Activated CD4-positive, alpha-beta T cell treated with anti-CD3 and anti-CD28 coated beads, Interleukin-2, Interleukin-4, amounts not matched to agents 100 ng/mL and 50 ng/mL, durations not matched to agents 16 hours and 8 hours (primary cell): ENCODE results near the gene FOXJ3.
A peak's percentile ranks its signal among the peaks of the same experiment; 100 is the strongest.

ENCODE experiments used
- DNase-seq: peaks from one replicate; pipeline ENCODE4 v3.0.0-alpha.2; 2020; ENCODE audit warnings: low spot score

The FOXJ3 gene

DNA sequence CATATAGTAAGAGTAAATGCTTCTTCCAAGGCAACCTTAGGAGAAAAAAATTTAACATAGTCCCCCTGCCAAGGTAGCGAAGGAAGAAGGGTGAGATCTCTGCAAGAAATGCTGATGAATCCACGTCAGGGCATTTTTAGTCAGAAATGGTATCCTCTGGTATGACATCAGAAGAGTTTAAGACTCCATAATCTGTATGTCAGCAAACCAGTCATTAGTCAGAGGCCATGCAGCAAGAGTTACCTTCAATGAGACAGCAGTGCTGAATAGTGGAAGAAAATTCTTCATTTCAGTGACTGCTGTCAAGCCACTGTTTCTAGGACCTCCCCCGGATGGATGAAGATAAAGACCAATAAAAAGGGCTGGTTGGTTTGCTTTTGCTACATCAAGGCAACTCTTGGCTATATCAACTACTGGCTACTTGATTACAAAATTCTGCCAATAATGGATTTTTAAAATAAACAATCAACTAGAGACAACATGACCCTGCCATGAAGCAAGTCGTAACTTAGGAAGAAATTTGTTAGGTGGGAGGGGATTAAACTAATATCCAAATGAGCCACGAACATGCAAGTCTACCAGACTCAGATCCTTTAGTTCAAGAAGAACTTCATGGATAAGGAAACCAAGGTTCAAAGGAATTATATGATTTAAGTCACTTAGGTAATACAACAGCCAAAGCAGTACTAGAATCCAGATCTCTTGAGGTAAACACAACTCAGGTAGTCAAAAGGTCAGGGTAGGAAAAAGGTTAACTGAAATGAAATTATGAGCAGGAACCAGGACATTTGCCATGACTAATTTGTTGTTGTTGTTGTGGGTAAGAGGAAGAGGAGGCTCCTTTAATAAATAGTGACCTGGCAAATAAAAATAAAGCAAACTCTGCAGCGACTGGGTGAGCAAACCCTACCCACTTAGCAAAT, 144.8 kb downstream of the FOXJ3 start:
- DNase-seq: no peak

DNA sequence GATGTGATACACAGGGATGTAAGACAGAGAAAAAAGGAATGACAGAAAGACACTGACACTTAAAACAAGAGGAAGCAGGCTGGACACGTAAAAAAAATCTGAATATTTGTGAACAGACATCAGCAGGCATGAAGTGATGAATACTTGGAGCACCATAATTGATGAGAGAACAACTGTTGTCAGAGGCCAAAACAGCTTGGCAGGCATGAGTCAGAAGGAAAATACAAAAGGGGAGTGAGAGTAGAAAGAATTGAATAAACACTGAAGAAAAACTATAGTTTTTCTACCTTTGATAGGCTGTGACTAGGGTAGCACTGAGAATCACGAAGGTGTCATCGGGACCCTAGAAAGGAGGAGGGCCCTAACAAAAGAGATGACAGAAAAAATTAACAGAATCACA, 148.9 kb downstream of the FOXJ3 start:
- DNase-seq: no peak

DNA sequence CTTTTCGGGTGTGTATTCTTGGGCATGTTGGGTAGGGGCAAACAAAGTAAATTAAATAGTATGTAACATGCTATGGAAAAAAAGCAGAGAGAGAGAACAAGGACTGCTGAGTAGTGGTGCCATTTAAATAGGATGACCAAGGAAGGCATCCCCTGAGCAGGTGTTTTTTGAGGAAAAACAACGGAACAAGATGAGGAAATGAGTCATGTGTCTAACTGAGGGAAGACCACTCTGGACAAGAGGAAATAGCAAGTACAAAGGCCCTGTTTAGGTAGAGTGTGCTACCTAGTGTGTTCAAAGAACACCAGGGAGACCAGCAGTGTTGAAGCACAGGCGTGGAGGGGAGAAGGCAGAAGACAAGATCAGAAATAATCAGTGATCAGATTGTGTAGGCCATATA, 150.4 kb downstream of the FOXJ3 start:
- no peak for DNase-seq

DNA sequence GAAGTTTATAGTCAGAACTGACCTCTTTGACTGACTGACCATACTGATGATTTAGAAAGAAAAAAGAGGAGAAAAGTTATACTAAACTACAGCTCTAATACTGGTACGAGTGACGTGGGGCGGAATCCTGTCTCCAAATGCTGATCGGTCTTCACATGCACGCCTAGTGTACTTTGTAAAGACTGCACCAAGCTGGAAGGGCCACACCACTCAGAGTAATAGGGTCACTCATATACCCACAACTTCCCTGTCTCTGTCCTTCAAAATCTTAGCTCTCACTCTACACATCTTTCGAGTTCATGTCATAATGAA, 151.1 kb downstream of the FOXJ3 start:
- DNase-seq: no peak

DNA sequence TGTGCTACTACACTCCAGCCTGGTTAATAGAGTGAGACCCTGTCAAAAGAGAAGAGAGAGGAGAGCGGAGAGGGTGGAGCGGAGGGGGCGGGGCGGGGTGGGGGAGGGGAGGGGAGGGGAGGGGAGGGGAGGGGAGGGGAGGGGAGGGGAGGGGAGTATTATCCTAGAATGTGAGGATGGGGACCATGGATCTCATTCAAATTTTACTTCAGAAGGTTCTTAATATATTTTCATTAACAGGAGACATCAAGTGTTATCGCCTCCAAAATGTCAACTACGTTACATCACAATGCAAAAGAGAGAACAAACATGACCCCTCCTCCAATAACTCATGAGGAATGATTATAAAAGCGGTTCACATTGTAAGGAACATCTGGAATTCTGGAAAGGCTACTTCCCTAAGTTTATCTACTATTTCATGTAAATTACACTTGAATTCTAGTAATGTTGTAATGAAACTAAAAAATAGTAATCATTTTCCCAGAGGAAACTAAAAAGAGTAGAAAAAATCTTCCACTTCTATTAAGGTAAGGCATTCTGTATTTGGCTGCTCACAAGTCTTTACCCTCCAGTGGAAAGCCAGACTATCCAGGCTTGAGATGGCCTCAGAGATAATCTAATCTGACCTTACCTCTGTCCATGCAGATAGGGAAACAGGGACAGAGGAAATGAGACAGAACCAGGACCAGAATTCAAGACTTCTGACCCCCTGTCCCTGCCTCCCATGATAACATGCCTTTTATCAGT, 151.7 kb downstream of the FOXJ3 start:
- DNase-seq: no peak

DNA sequence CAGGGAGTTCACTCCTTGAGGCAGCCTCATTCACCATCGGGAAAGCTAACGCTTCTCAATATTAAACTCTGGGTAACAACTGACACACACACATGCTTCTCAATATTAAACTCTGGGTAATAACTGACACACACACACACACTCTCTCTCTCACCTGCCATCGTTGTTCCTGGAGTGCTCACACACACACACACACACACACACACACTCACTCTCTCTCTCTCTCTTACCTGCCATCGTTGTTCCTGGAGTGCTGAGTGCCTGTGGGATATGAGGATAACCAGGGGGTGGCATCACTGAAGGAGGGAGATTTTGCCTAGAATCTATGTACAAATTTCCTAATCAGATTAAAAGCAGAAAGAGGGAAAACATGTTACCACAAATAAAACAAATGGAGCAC, 153.3 kb downstream of the FOXJ3 start:
- DNase-seq: no peak

DNA sequence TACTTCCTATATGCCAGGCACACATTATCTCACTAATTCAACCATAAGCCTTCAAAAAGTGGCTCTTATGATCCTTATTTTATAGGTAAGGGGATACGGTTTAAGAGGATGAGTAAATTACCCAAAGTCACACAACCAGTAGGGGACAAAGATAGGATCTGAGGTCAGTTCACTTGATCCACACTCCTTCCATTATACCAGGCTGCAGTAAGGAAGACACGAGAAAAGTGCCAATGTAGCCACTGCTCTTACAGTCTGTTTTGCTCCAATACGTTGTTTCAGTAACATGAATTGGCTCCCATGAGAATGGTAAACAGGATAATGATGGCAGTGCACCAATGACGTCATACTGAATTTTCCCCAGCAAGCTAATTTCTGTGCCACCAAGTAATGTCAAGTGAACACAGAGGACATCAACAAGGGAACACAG, 155.1 kb downstream of the FOXJ3 start:
- no peak for DNase-seq

DNA sequence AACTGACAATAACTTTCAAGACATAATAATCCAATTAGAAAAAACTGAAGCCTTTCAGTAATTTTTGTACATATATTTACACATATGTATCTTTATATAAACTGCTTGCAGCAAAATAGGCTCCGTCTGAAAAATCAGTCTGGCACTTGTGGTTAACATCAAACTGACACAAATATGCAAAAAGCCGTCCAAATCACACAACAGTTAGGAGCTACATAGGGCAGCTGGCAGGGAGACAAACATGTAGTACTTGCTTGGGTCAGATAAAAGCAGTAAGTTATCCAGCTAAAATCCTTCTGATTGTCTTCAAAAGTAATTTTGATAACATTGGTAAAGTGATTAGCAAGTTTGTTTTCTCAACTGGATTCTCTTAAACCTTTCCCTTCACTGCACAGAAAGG, 155.8 kb downstream of the FOXJ3 start:
- DNase-seq: no peak

DNA sequence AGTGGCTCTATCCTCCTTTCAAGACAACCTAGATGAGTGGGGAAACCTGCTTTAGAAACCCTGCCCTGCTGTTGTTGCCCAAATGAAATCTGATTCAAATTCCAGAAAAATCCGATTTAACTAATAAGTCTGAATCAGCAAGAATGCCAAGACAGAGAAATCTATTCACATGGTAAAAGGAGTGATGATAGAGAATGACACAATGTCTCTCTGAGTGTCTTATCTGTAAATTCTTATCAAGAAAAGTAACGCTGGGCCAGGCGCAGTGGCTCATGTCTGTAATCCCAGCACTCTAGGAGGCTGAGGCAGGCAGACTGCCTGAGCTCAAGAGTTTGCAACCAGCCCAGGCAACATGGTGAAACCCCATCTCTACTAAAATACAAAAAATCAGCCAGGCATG, 156.8 kb downstream of the FOXJ3 start:
- DNase-seq: no peak

DNA sequence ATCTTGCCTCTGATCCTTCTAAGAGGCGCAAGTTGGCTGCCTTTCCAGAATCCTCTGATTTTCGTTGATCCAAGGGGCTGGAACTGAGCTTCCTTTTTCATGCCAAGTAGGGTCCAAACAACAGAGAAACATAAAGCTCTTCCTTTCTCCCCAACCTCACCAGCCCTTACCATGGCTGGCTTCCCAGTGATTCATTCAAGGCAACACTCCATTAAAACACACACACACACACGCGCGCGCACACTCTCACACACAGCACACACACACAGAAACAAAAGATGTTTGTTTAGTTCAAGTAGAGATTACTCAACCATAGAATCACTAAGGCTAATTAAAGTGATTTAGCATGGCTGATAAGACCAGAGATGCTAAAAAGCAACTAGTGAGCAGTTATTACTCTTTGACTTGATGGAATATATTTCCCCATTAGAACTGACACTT, 157.5 kb downstream of the FOXJ3 start:
- DNase-seq: no peak

DNA sequence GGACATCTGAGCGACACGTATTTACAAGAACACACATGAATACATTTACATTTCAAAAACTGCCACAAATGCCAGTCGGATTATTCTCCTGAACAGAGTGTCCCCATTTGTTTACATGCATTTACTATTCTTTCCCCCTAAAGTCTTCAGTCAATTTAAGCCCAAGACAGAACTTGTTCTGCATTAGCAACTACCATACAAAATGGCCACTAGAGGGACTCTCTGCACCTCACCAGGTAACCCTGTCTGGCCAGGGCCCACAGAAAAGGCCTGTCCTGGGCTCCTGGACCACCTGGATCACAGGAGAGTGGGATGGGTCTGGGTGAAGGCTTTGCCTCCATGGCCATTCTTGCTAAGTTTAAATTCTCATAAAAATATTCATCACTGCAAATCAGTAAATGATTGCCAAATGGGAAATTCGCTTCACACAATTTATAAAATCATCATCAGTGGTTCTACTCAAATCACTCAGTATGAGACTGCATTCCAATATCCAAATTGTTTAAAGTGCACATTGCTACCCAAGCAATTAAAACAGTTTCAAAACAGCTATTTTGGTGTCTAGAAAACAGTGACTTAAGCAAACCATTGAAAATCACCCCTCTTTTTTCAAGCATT, 158.0 kb downstream of the FOXJ3 start:
- DNase-seq: peak; percentile 47

DNA sequence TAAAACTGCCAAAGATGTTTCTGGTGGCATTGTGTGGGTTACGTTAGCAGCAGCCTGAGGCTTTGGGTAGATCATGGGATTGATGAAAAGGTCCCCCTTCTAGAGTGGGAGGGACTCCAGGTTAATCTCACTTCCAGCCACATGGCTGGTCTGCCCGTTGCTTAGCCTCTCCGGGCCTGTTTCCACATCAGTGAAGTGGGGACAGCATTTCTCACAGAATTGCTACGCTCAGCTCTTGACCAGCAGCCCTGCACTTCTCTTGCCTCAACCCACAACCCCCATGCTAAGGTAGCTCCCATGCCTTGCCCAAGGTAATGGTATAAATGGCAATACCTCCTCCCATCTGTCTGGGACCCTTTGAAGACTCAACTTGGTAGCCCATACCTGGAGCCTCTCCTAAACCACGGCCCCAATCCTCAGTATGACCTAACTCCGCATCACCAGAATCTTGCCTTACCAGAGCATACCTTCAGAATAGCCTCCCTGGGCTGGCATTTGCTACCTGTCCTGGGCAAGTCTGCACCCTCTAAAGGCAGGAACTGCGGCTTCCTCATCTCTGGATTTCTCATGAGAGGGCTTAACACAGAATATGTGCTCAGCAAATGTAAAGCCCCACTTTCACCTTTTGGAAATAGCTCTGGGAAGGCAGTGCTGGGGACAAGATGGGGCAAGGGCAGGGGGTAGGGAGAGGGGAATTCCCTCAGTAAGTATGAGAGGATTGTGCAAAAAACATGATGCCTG, 159.6 kb downstream of the FOXJ3 start:
- DNase-seq: no peak

DNA sequence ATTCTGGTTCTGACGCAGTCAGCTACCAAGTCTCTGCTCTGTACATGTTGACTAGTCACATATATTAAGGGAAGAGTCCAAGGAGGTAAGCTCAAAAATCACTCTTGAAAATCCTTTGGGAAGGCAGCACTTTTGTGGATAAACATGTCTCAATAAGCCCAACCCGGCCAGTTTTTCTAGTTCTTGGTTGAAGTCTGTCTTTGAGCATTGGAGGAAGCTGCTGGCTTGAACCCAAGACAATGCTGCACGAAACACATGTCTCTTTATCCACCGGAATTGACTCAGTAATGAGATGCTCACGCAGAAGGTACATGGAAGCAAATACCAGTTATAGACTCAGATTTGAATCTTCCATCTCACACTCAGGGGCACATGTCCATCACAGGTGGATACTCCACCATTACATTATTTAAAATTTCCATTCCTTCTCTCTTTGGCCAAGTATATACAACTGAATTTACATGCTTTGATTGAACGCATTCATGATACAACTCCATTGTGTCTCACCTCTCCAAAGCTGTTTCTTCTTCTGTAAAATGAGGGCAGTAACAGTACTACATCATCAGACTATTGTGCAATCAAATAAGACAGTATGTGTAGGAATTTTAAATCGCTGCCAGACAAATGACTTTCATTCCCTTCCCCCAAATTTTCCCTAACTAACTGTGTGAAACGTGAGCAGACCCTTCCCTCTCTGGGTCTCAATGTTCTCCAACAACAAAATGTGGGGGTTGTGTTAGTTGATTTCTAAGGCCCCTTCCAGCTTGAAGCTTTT, 160.9 kb downstream of the FOXJ3 start:
- DNase-seq: no peak

DNA sequence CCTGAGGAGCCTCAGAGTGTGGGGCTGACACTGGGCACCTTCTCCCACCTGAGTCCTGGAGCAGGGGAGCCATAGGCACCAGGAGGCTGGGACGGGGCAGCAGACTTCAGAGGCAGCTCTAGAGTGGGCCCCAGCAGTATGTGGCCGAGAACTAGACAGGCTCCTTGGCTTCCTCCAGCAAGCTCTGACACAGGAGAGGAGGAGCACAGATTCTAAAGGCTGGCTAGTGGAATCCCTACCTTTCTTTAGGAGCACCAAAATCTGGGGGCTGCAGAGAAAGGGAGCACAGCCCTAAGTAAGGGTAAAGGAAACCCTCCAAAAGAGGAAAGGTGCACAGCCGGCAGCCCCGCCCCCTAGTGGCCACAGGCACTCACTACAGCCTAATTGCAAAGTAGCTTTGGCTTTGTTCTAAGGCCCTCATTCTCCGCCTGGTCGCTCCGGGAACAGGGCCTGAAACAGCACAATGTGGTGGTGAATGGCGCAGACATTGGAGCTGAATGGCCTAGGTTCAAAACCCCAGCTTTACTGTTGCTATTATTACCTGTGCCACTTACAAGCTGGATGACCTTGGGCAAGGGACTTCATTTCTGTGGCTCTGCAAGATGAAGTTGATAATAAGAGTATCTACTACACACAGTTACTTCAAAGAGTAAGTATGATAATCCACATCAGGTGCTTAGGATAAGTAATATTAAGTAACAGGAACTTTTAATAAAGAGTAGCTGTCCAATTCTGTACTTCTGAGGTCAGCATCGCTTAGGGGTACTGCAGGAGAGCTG, 161.7 kb downstream of the FOXJ3 start:
- DNase-seq: peak; percentile 60

DNA sequence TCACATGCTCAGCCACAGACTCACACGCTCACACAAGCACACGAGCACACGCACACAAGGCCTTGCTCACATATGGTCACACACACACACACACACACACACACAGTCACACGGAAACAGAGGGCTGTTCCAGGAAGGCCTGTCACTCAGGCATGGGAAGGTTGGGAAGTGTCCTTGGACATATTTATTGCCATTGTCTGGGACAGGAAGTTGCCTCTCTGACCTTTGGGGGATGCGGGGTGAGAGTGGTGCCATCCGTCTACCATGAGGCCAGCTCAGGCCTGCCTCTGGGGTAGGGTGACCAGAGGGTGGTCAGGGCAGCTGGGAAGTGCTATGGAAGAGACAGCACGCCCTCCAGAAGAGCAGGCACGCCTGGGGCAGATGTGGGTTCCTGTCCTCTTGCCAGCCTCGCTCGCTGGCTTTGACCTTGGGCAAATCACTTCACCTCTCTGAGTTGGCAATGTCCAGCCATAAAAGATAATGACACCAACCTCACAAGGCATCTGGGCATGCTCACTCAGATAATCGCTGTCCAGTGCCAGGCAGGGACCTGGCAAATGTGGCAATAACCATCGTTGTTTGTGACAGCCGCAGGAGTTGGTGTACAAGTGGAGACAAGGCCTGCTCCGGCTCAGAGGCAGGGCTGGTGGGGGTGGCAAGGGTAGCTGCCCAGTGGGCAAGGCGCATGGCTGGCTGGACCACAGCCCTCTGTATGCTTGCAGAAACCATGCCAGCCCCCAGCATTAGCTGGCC, 162.5 kb downstream of the FOXJ3 start:
- DNase-seq: no peak

DNA sequence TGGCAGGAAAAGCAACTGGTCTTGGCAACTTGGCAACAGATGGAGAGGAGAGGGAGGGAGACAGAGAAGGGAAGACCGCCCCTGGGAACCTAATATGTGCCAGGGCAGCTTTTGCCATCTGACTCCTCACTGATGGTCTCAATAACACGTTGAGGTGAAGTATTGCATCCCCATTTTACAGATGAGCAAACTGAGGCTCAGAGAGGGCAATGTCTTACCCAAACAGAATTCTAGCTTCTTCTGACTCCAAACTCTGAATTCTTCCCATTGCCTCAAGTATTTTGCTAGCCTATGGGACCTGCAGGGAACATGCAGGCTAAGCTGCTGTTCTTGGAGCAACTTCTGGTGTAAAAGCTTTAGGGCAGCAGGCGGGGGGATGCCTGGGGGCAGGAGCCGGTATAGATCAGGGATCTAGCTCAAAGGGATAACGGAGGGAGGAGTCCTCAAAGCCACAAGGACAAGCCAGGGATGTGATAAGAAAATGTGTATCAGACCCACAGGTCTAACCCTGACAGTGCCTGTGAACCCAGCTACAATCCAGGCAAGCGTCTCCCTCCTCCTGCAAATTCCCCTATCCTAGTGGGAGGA, 163.3 kb downstream of the FOXJ3 start:
- DNase-seq: no peak

DNA sequence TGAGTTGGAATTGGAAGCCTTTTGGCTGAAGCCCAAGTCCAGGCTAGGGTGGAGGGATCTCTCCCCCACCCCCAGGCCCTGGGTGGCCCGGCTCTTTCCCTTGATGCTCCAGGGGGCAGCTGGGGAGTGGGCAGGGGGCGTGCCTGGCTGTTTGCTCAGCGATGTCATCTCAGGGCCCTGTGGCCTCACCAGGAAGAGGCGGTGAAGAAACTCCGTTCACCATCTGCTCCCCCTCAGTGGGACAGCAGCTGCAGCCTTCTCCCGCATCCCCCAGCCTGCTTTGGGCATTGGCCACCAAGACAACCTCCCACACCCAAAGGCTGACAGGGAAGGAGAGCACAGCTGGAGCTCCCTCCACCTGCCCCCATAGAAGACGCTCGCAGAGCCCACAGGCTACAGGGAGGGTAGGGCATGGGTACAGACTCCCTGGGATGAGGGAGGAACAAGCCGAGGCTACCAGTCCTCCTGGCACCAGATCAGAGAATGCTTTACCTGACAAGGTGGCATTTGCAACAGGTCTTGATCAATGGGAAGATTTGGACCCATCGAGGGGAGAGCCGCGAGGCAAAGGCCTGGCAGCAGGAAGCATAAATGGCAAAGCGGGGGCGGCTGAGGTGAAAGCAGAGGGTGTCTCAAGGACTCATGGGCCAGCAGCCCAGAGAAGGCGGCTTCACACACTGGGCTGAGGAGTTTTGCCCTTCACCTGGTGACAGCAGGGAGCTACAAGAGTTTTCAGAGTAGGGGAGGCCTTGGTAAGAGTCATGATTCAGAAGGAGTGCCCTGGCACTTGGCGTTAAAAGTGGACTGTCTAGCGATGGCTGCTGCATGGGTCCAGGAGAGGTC, 164.0 kb downstream of the FOXJ3 start:
- no peak for DNase-seq

DNA sequence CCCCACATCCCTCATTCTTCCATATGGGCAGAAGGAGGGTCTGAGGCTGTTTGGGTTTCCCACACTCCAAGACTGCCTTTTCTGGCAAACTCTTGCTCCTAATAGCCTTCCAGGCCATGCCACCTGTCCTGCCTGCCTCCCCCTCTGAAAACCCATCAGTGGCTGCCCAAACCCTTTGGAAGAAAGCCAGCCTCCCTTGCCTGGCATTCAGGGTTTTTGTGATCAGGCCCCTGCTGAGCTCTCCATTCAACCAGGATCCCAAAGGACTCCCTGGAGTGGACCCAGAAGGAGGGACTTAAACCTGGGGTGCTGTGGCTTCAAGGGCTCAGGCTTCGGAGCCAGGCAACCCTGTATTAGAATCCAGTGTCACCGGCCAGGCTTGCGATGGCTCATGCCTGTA, 166.3 kb downstream of the FOXJ3 start:
- DNase-seq: no peak

DNA sequence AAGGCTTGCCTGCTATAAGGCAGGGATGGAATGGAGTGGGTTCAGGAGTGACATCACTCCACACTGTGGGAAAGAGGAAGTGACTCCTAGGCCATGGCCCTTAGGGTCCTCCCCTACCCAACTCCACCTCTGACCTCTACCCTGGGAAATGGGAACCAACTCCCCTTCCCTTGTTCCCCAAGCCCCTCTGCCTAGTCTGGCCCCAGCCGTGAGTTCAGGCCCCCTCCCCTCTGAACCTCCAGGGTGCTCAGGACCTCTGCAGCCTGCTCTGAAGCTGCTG, 166.7 kb downstream of the FOXJ3 start:
- no peak for DNase-seq
